Stimulated activated CD4-positive, alpha-beta T cell treated with anti-CD3 and anti-CD28 coated beads, Interleukin-15, amount 100 ng/mL, for 1 hour (primary cell): Measurements from ENCODE around the gene SREK1IP1.
"Not testable (repeated sequence)": the region's sequence is repeated elsewhere in the genome, so short reads cannot be mapped to it uniquely, and the experiment has no call there.

Experiments used
- DNase-seq, 2 donors: peaks; one replicate each; pipeline ENCODE4 v3.0.0-alpha.2; 2020; ENCODE audit warnings: low read depth in 1 of 2, low spot score in 1 of 2

Gene SREK1IP1

GRCh38 chr5:64765804-64766504, 2.5 kb downstream of the SREK1IP1 start:
- DNase-seq: no peak

GRCh38 chr5:64763948-64764503, 4.5 kb downstream of the SREK1IP1 start:
- no peak for DNase-seq

- no peak for DNase-seq
Measured at GRCh38 chr5:64759960-64760660, 8.4 kb downstream of the SREK1IP1 start.

GRCh38 chr5:64758901-64759300, 9.6 kb downstream of the SREK1IP1 start:
- DNase-seq: no peak

- DNase-seq: no peak
Measured at GRCh38 chr5:64754066-64754465, 14.4 kb downstream of the SREK1IP1 start.

- no peak for DNase-seq
Measured at GRCh38 chr5:64749385-64749784, 19.1 kb downstream of the SREK1IP1 start.

GRCh38 chr5:64746446-64746845, 22.0 kb downstream of the SREK1IP1 start:
- no peak for DNase-seq

- DNase-seq: no peak
Measured at GRCh38 chr5:64744914-64745313, 23.6 kb downstream of the SREK1IP1 start.

- no peak for DNase-seq
Measured at GRCh38 chr5:64742821-64743220, 25.7 kb downstream of the SREK1IP1 start.

- no peak for DNase-seq
Measured at GRCh38 chr5:64742411-64742810, 26.1 kb downstream of the SREK1IP1 start.

- DNase-seq: no peak
Measured at GRCh38 chr5:64727150-64727549, 41.3 kb downstream of the SREK1IP1 start.

GRCh38 chr5:64722588-64722987, 45.9 kb downstream of the SREK1IP1 start:
- no peak for DNase-seq

GRCh38 chr5:64714495-64714894, 54.0 kb downstream of the SREK1IP1 start:
- not testable (repeated sequence) for DNase-seq

GRCh38 chr5:64707191-64707590, 61.3 kb downstream of the SREK1IP1 start:
- DNase-seq: no peak

GRCh38 chr5:64706074-64706473, 62.4 kb downstream of the SREK1IP1 start:
- not testable (repeated sequence) for DNase-seq

- DNase-seq: no peak
Measured at GRCh38 chr5:64700765-64701164, 67.7 kb downstream of the SREK1IP1 start.

- DNase-seq: not testable (repeated sequence)
Measured at GRCh38 chr5:64696414-64696813, 72.1 kb downstream of the SREK1IP1 start.

- no peak for DNase-seq
Measured at GRCh38 chr5:64693636-64694035, 74.9 kb downstream of the SREK1IP1 start.

- DNase-seq: no peak
Measured at GRCh38 chr5:64691291-64691690, 77.2 kb downstream of the SREK1IP1 start.

- DNase-seq: no peak
Measured at GRCh38 chr5:64690417-64691151, 77.9 kb downstream of the SREK1IP1 start, which contains the start of gene SHISAL2B. Gene SHISAL2B, plus strand, starts transcription at chr5:64690503. Its CDS starts 121 bp downstream, at chr5:64690624.

- DNase-seq: no peak
Measured at GRCh38 chr5:64690104-64690416, 78.4 kb downstream of the SREK1IP1 start.

- DNase-seq: no peak
Measured at GRCh38 chr5:64688965-64689364, 79.5 kb downstream of the SREK1IP1 start.
